GM21360 (cell line): ENCODE results near the gene B4GALNT3.

Experiments
- ATAC-seq: cut with Tn5 transposase; IDR thresholded peaks from one replicate; pipeline ENCODE4 v1.9.1; 2021; ENCODE audit warnings: mild to moderate bottlenecking, moderate library complexity; ENCODE audit not compliant: unreplicated experiment

Gene B4GALNT3

DNA sequence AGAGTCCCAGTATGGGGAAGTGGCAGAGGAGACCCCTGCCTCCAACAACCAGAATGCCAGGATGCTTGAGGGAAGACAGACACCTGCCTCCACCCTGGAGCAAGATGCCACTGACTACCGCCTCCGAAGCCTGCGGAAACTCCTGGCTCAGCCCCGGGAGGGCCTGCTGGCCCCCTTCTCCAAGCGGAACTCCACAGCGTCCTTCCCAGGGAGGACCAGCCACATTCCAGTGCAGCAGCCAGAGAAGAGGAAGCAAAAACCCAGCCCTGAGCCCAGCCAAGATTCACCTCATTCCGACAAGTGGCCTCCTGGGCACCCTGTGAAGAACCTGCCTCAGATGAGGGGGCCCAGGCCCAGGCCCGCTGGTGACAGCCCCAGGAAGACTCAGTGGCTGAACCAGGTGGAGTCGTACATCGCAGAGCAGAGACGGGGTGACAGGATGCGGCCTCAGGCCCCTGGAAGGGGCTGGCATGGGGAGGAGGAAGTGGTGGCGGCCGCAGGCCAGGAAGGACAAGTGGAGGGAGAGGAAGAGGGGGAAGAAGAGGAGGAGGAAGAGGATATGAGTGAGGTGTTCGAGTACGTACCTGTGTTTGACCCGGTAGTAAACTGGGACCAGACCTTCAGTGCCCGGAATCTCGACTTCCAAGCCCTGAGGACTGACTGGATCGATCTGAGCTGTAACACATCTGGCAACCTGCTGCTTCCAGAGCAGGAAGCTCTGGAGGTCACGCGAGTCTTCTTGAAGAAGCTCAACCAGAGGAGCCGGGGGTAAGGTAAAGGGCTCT lies 93.7 kb downstream of the B4GALNT3 start:
- ATAC-seq, result no peak

DNA sequence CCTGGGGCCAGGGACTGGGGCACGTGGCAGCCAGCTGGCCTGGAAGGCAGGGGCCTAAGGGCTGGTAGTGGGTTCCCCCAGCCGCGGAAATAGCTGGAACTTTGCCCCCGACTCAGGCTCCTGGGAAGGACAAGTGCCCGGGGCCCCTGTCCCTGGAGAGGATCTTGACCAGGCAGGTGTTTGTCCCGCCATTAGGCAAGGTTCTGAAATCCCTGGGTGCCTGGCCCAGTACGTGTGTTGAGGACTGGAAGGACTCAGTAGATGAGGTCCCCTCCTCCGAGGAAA lies 94.2 kb downstream of the B4GALNT3 start:
- ATAC-seq, result no peak

- no peak for ATAC-seq
These were observed 96.8 kb downstream of the B4GALNT3 start for GRCh38 chr12:556498-556897.

GRCh38 chr12:558580-558979 lies 98.8 kb downstream of the B4GALNT3 start:
- ATAC-seq, result no peak

- ATAC-seq, result no peak
These were observed 99.6 kb downstream of the B4GALNT3 start for GRCh38 chr12:559208-559905.

DNA sequence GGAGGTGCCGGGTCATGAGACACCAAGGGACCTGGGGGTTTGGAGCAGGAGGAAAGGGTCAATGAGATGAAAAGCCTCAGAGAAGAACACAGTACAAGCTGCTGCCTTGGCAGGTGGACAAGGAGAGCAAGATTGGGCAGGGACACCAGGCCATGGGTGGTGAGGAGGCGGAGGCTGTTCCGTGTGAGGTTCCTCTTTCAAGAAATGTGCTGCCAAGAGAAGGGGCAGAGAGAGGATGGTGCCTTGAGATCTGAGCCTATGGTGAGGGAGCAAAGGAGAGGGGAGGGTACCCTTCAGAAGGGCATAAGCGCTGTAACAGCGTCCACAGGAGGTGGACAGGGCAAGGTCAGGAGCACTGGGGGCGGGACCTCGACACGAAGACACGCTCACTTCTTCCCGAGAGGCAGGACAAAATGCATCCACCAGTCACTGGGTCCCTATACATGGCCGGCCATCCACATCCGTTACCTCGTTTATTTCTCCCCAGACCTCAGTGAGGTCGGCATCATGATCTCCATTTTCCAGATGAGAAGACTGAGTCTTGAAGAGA lies 100.2 kb downstream of the B4GALNT3 start:
- ATAC-seq, result no peak

GRCh38 chr12:560691-561390 lies 101.1 kb downstream of the B4GALNT3 start:
- ATAC-seq, result no peak

GRCh38 chr12:561391-561705 lies 101.6 kb downstream of the B4GALNT3 start:
- no peak for ATAC-seq

- ATAC-seq, result no peak
These were observed 102.3 kb downstream of the B4GALNT3 start for GRCh38 chr12:561908-562593.

DNA sequence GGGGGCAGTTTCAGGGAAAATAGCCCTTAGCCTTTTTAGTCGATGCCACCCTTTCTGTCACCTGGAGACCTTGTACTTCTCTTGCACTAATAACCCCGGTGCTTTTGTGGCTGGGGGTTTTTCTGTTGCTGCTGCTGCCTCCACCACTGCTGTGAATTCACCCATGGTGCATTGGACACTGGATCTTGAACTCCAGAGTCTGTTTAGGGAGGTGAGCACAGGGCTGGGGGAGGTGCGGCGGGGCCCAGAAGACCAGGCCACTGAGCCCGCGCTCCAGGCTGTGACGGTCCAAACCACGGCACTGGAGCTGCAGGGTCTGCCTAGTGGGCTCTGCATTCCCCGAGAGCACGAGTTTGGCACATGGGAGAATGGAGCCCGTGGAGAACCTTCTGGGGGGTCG lies 102.9 kb downstream of the B4GALNT3 start:
- no peak for ATAC-seq

DNA sequence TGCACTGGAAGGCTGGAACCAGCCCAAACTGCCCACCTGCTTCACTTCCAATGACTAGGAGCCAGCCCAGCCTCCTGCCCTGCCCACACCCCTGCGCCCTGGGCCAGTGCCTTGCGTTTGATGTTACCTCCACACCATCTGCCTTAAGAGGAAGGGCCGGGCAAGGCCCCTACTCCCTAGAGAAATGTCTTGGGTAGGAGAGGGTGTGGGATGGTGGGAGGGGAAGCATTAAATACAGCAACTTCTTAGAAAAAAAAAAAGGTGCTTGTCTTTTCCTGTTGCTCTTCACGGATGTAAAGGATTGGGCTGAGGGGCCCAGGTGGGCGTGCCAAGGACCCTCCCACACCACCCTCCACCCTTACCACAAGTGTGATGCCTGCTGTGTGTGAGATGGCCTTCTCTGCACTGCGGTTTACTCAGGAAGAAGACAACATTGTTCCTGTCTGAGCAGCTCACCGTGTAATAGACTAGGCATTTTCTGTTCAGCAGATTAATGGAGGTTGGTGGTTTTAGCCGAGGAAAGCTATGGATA lies 103.6 kb downstream of the B4GALNT3 start:
- no peak for ATAC-seq

DNA sequence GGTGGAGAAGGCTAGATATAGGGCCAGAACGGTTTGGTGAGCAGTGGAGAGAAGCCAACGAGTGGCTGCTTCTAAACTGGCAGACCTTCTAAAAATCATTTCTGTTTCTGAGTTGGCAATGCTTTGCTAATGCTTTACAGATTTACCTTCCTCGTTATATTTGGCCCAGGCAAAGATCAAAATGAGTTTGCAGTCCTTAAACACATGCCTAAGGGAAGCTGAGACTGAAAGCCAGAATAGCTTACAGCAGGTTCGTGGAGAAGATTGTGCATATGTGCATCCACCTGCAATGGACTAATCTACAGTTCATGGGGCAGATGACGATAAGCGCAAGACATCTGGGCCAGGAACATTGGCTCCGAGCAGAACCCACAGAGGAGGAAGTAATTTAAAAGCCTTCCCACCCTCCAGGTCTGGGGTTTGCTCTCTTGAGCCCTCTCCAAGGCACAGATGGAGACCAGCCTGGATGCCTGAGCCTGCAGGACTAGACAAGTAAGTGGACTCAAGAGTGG lies 104.1 kb downstream of the B4GALNT3 start:
- ATAC-seq, result no peak

DNA sequence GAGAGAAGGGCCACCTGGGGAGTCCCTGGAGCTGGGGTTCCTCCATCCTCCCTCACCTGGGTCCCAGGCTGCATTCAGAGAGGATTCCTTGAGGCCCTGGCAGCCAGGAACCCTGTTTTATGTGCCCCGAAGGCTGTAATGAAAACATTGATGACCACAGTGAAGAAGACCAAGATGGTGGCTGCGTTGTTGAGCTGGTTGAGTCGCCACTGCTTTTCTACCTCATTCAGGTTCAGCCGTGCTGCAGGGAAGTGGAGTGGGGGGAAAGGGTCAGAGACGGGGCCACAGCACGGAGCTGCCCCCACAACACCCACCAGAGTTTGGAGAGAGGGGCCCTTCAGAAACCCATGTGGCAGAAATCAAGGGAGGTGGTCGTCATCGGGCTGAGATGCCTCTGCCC lies 105.4 kb downstream of the B4GALNT3 start:
- no peak for ATAC-seq

GRCh38 chr12:565589-566105 lies 105.9 kb downstream of the B4GALNT3 start:
- no peak for ATAC-seq

DNA sequence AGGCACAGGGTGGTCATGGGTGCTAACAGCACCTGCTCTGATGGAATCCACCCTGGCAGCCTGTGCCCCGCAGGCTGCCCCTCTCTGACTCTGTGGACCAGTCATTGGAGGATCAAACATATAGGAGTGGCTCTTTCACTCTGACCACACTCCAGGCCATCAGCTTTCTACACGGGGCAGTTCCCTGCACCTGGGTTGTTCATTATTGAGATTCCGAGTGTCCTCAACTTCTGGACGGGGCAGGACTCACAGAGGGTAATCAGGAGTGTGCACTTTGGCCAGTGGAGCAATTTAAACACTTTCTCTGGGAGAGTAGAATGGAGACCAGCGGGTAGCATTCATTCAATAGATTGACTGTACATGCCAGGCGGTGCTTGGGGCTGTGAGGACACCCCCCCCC lies 108.7 kb downstream of the B4GALNT3 start:
- no peak for ATAC-seq

GRCh38 chr12:569091-569676 lies 109.4 kb downstream of the B4GALNT3 start:
- no peak for ATAC-seq

GRCh38 chr12:569803-570434 lies 110.2 kb downstream of the B4GALNT3 start:
- no peak for ATAC-seq

- no peak for ATAC-seq
These were observed 110.7 kb downstream of the B4GALNT3 start for GRCh38 chr12:570435-570920.

GRCh38 chr12:570921-571794 lies 111.4 kb downstream of the B4GALNT3 start:
- ATAC-seq, result no peak
